ENCODE results near the gene EP400. TPM values are rescaled to one million over a fixed set of nuclear protein-coding genes. Genes with fewer than 3 reads are reported as not detected.

Gene EP400
- total and polyA plus RNA-seq, 8 donors = 5.2 to 39.8 (median 21.6) TPM

DNA sequence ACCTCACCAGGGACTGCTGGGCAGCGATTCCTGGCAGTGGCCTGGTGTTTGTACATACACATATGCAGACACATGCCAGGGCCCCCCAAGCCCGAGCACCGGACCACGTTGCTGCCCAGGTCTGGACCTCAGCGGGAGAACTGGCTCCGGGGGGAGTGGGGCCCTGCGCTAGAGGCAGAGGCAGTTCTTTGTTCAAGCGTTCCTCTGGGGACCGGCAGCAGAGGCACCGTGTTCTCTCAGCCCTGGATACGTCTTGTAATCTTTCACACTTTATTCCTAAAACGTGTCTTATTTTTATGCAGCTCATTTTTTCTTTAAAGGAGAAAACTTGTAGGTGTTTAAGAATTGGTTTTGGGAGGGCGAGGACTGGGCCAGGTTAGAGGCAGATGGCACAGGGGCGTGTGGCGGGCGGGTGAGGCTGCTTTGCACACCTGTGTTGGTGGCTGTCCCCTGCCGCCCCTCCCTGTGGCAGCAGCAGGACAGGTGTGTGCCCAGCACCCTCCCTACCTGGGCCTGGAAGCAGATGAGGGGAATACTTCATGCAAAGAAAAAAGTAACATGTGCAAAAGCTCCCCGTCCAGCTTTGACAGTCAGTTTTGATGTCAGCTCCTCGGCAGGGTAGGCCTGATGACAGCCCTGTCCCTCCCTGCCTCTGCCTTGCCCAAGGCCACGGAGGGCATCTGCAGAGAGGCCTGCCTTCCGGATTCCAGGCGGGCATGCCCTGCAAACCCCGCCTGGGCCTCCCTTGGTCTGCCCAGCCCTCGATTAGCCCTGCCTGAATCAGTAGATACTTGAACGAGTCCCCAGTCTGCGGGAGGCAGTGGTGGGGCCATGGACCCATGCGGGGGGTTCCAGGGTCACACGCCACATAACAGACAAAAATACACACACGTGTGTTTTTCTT is 27.6 kb upstream of the EP400 start:
- Histone ChIP-seq H3K36me3 (peaks cover 39 to 61% (median 59%) of the 10 kb centered on the region in 4 donors), H3K27me3 (no peaks in the 10 kb centered on the region), H3K4me1 (peaks cover 0 to 7% (median 0%) of the 10 kb centered on the region in 4 donors), H3K4me3 (no peak overlapping the region), H3K9me3 (no peaks in the 10 kb centered on the region), H3K27ac (no peak overlapping the region)
- TF ChIP-seq CTCF (IDR thresholded peaks at IDR 0.05) = no peak
- no peak for TF ChIP-seq POLR2A (IDR thresholded peaks at IDR 0.05)
- TF ChIP-seq EP300 (IDR thresholded peaks at IDR 0.05) = no peak
- intact Hi-C loops (cut with DNase I; ENCODE audit: low total_unique reads) = no loop called here
- no peak for DNase-seq
- 73 to 86% (median 79%) methylated on average over 24 to 29 of the region's 29 CpGs for WGBS, 5 donors

GRCh38 chr12:131922772-131923171 is 27.0 kb upstream of the EP400 start:
- Histone ChIP-seq H3K36me3 (peaks cover 33 to 55% (median 52%) of the 10 kb centered on the region in 4 donors), H3K4me3 (no peak overlapping the region), H3K27ac (peak overlapping the region in 1 of 5 donors; percentile 46), H3K27me3 (no peaks in the 10 kb centered on the region), H3K4me1 (peaks cover 0 to 11% (median under 1%) of the 10 kb centered on the region in 4 donors), H3K9me3 (no peaks in the 10 kb centered on the region)
- 85 to 91% (median 87%) methylated on average over 13 of the region's 13 CpGs for WGBS, 5 donors
- TF ChIP-seq EP300 (IDR thresholded peaks at IDR 0.05) = no peak
- TF ChIP-seq POLR2A (IDR thresholded peaks at IDR 0.05) = no peak
- no peak for TF ChIP-seq POLR2AphosphoS5 (IDR thresholded peaks at IDR 0.05)
- TF ChIP-seq CTCF (IDR thresholded peaks at IDR 0.05) = no peak
- DNase-seq = no peak
- intact Hi-C loops (cut with DNase I; ENCODE audit: low total_unique reads) = no loop called here

DNA sequence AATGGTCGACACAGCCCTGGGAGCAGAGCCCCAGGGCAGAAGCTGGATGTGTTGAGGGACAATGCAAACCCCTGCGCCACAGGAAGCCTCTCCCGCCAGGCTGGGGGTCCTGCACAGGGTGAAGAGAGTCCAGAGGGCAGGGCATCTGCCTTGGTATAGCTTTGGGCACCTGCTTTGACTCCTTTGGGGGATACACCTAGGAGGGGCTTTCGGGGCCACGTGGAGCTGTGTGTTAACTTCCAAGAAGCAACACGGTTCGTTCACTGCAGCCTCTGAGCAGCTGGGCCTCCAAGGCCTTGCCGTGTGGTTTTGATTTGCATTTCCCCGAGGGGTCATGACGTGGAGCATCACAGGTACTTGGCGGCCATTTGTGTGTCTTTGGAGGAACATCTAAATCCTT is 26.5 kb upstream of the EP400 start:
- Histone ChIP-seq H3K27me3 (no peaks in the 10 kb centered on the region), H3K27ac (peak overlapping the region in 1 of 5 donors; percentile 46), H3K9me3 (no peaks in the 10 kb centered on the region), H3K4me3 (no peak overlapping the region), H3K4me1 (peaks cover 0 to 16% (median 3%) of the 10 kb centered on the region in 4 donors), H3K36me3 (peaks cover 29 to 50% (median 47%) of the 10 kb centered on the region in 4 donors)
- intact Hi-C loops (cut with DNase I; ENCODE audit: low total_unique reads) = no loop called here
- WGBS, 5 donors = 76 to 86% (median 80%) methylated on average over 10 to 11 of the region's 11 CpGs
- no peak for DNase-seq
- TF ChIP-seq POLR2AphosphoS5 (IDR thresholded peaks at IDR 0.05) (no peak), POLR2A (IDR thresholded peaks at IDR 0.05) (no peak)

- peak overlapping the region in 1 of 5 donors; percentile 87 for H3K27ac ChIP-seq
- intact Hi-C loops (cut with DNase I; ENCODE audit: low total_unique reads) = no loop called here
- TF ChIP-seq CTCF (IDR thresholded peaks at IDR 0.05) (no peak), POLR2AphosphoS5 (IDR thresholded peaks at IDR 0.05) (no peak), POLR2A (IDR thresholded peaks at IDR 0.05) (no peak), EP300 (IDR thresholded peaks at IDR 0.05) (no peak)
- DNase-seq = no peak
- 76 to 94% (median 89%) methylated on average over 20 to 24 of the region's 24 CpGs for WGBS, 5 donors
- peaks cover 7 to 39% (median 24%) of the 10 kb centered on the region in 4 donors for H3K4me1 ChIP-seq
- H3K9me3 ChIP-seq = no peaks in the 10 kb centered on the region
- H3K4me3 ChIP-seq = no peak overlapping the region
- peaks cover 7 to 30% (median 22%) of the 10 kb centered on the region in 4 donors for H3K36me3 ChIP-seq
- no peaks in the 10 kb centered on the region for H3K27me3 ChIP-seq
These were observed 22.3 kb upstream of the EP400 start for GRCh38 chr12:131927110-131928079.
